Progenitor cell of endocrine pancreas (in vitro differentiated cells): ENCODE measurements around the gene P2RX6. TPM values are rescaled to one million over a fixed set of nuclear protein-coding genes. Genes with fewer than 3 reads are reported as not detected.
A peak's percentile ranks its signal among the peaks of the same experiment; 100 is the strongest.
"Not testable (repeated sequence)": the region's sequence is repeated elsewhere in the genome, so short reads cannot be mapped to it uniquely, and the experiment has no call there.

ENCODE experiments used
- DNase-seq: peaks from one replicate; pipeline ENCODE4 v3.0.0; 2021; ENCODE audit warnings: low spot score; ENCODE audit not compliant: unreplicated experiment
- H3K27ac Mint-ChIP-seq: 2 replicates; pipeline ENCODE4 v1.8.0; 2021; ENCODE audit warnings: mild to moderate bottlenecking, moderate library complexity, mixed read lengths
- H3K27me3 Mint-ChIP-seq: 2 replicates; pipeline ENCODE4 v1.8.0; 2021; ENCODE audit warnings: mixed read lengths
- H3K36me3 Mint-ChIP-seq: 2 replicates; pipeline ENCODE4 v1.8.0; 2022; ENCODE audit warnings: mixed read lengths; ENCODE audit not compliant: insufficient read depth
- H3K4me1 Mint-ChIP-seq: 2 replicates; pipeline ENCODE4 v1.8.0; 2021; ENCODE audit warnings: low read depth, mixed read lengths
- H3K4me3 Mint-ChIP-seq: 2 replicates; pipeline ENCODE4 v1.8.0; 2021; ENCODE audit warnings: low read depth, mild to moderate bottlenecking, moderate library complexity, mixed read lengths
- H3K9me3 Mint-ChIP-seq: 2 replicates; pipeline ENCODE4 v1.8.0; 2021; ENCODE audit warnings: low read depth, mixed read lengths
- CTCF ChIP-seq: fragments of 200-600 bp; sonication (generic); IDR thresholded peaks from one replicate; pipeline ENCODE4 v1.5.0; 2021; ENCODE audit warnings: antibody characterized with exemption, mild to moderate bottlenecking; ENCODE audit not compliant: unreplicated experiment
- total RNA-seq: library from RNA; stranded (reverse); gene quantifications from 2 replicates; pipeline ENCODE4 v1.2.1, GENCODE V29; 2021

The P2RX6 gene
- total RNA-seq, 1 donor from 2014 or later: 0.57 TPM

- Mint-ChIP-seq H3K27ac (no peak overlapping the region), H3K9me3 (no peaks in the 10 kb centered on the region), H3K27me3 (peaks cover 22% of the 10 kb centered on the region), H3K4me1 (peaks cover 7% of the 10 kb centered on the region), H3K4me3 (no peak overlapping the region), H3K36me3 (no peaks in the 10 kb centered on the region)
- DNase-seq: no peak
- TF ChIP-seq CTCF: no peak
Observed at GRCh38 chr22:20968281-20968977, 46.5 kb upstream of the P2RX6 start.

GRCh38 chr22:20970939-20971657 is 43.9 kb upstream of the P2RX6 start:
- H3K36me3 Mint-ChIP-seq: no peaks in the 10 kb centered on the region
- DNase-seq: no peak
- peaks cover 13% of the 10 kb centered on the region for H3K27me3 Mint-ChIP-seq
- no peak for TF ChIP-seq CTCF
- H3K9me3 Mint-ChIP-seq: no peaks in the 10 kb centered on the region
- no peak overlapping the region for H3K4me3 Mint-ChIP-seq
- H3K4me1 Mint-ChIP-seq: no peaks in the 10 kb centered on the region
- no peak overlapping the region for H3K27ac Mint-ChIP-seq

GRCh38 chr22:20972014-20972694 is 42.8 kb upstream of the P2RX6 start:
- H3K27ac Mint-ChIP-seq, H3K4me3 Mint-ChIP-seq, H3K36me3 Mint-ChIP-seq, DNase-seq, H3K9me3 Mint-ChIP-seq, H3K4me1 Mint-ChIP-seq: not testable (repeated sequence)
- peaks cover 15% of the 10 kb centered on the region for H3K27me3 Mint-ChIP-seq

- Mint-ChIP-seq H3K27me3 (peaks cover 9% of the 10 kb centered on the region), H3K36me3 (no peaks in the 10 kb centered on the region), H3K9me3 (no peaks in the 10 kb centered on the region), H3K4me1 (no peaks in the 10 kb centered on the region), H3K4me3 (no peak overlapping the region), H3K27ac (peak overlapping the region; percentile 49)
- TF ChIP-seq CTCF: no peak
- DNase-seq: no peak
Observed at GRCh38 chr22:20972933-20973577, 41.9 kb upstream of the P2RX6 start.

- TF ChIP-seq CTCF: no peak
- Mint-ChIP-seq H3K36me3 (no peaks in the 10 kb centered on the region), H3K4me3 (no peak overlapping the region), H3K27ac (no peak overlapping the region), H3K4me1 (no peaks in the 10 kb centered on the region), H3K27me3 (peaks cover 9% of the 10 kb centered on the region), H3K9me3 (no peaks in the 10 kb centered on the region)
- no peak for DNase-seq
Observed at GRCh38 chr22:20973634-20974286, 41.2 kb upstream of the P2RX6 start.
